GM21367 (cell line): ENCODE measurements around the gene FLT4.

ENCODE experiments used
- ATAC-seq: cut with Tn5 transposase; IDR thresholded peaks from one replicate; pipeline ENCODE4 v1.9.1; 2021; ENCODE audit not compliant: unreplicated experiment

Gene FLT4

GRCh38 chr5:180643191-180643851 is 6.1 kb downstream of the FLT4 start:
- no peak for ATAC-seq

GRCh38 chr5:180642779-180643178 is 6.6 kb downstream of the FLT4 start:
- ATAC-seq: no peak

GRCh38 chr5:180642181-180642775 is 7.1 kb downstream of the FLT4 start:
- ATAC-seq: no peak

GRCh38 chr5:180641566-180641900 is 7.9 kb downstream of the FLT4 start:
- no peak for ATAC-seq

- ATAC-seq: no peak
These were observed 8.4 kb downstream of the FLT4 start for GRCh38 chr5:180640861-180641565.

- no peak for ATAC-seq
These were observed 8.9 kb downstream of the FLT4 start for GRCh38 chr5:180640611-180640860.

GRCh38 chr5:180639741-180640610 is 9.4 kb downstream of the FLT4 start:
- no peak for ATAC-seq

GRCh38 chr5:180639287-180639686 is 10.1 kb downstream of the FLT4 start:
- no peak for ATAC-seq

GRCh38 chr5:180637962-180638680 is 11.3 kb downstream of the FLT4 start:
- no peak for ATAC-seq

- no peak for ATAC-seq
These were observed 12.9 kb downstream of the FLT4 start for GRCh38 chr5:180636403-180637075.

GRCh38 chr5:180636016-180636402 is 13.4 kb downstream of the FLT4 start:
- no peak for ATAC-seq

GRCh38 chr5:180633283-180634177 is 15.9 kb downstream of the FLT4 start:
- no peak for ATAC-seq

GRCh38 chr5:180632768-180633167 is 16.6 kb downstream of the FLT4 start:
- ATAC-seq: no peak

GRCh38 chr5:180631549-180632383 is 17.6 kb downstream of the FLT4 start:
- no peak for ATAC-seq

- no peak for ATAC-seq
These were observed 19.0 kb downstream of the FLT4 start for GRCh38 chr5:180630426-180630825.

- no peak for ATAC-seq
These were observed 19.5 kb downstream of the FLT4 start for GRCh38 chr5:180629831-180630382.

GRCh38 chr5:180628827-180629750 is 20.3 kb downstream of the FLT4 start:
- ATAC-seq: no peak
